Natural killer cell (primary cell): ENCODE measurements around the gene NEK11. TPM values are rescaled to one million over a fixed set of nuclear protein-coding genes. Genes with fewer than 3 reads are reported as not detected.
A peak's percentile ranks its signal among the peaks of the same experiment; 100 is the strongest.
"Not testable (repeated sequence)": the region's sequence is repeated elsewhere in the genome, so short reads cannot be mapped to it uniquely, and the experiment has no call there.

Source experiments
- ATAC-seq, 3 donors: fragments of 150-1000 bp in 2 of 3; fragments of 200-7000 bp in 1 of 3; cut with Tn5 transposase; 1 replicate in 1 of 3; 2 replicates in 2 of 3; pipeline ENCODE4 v1.10.0; 2021; ENCODE audit warnings: mild to moderate bottlenecking in 2 of 3, moderate library complexity in 2 of 3
- DNase-seq, 2 donors: peaks; one replicate each; pipeline versions ENCODE4 v3.0.0 to v3.0.0-alpha.2; 2013 to 2021; ENCODE audit warnings: mixed read lengths in 1 of 2
- H3K27ac ChIP-seq: one replicate; pipeline ENCODE4 v1.5.1; 2013; ENCODE audit warnings: mild to moderate bottlenecking, low read length
- H3K27me3 ChIP-seq: one replicate; pipeline ENCODE4 v1.6.1; 2013; ENCODE audit warnings: low read length; ENCODE audit not compliant: control insufficient read depth, insufficient read depth
- H3K36me3 ChIP-seq: one replicate; pipeline ENCODE4 v1.6.1; 2013; ENCODE audit warnings: low read length; ENCODE audit not compliant: control insufficient read depth, insufficient read depth
- H3K4me1 ChIP-seq: one replicate; pipeline ENCODE4 v1.6.1; 2013; ENCODE audit warnings: low read length; ENCODE audit not compliant: control insufficient read depth, insufficient read depth
- H3K4me3 ChIP-seq: one replicate; pipeline ENCODE4 v1.5.1; 2013; ENCODE audit warnings: low read length
- H3K9me3 ChIP-seq: one replicate; pipeline ENCODE4 v1.6.1; 2013; ENCODE audit warnings: low read length; ENCODE audit not compliant: control insufficient read depth, insufficient read depth
- H3K27ac Mint-ChIP-seq, 2 donors: one replicate each; pipeline ENCODE4 v1.8.0; 2022; ENCODE audit warnings: mild to moderate bottlenecking in 2 of 2, mixed read lengths in 2 of 2, moderate library complexity in 1 of 2
- H3K27me3 Mint-ChIP-seq, 2 donors: one replicate each; pipeline ENCODE4 v1.8.0; 2022; ENCODE audit warnings: low read depth in 2 of 2, mixed read lengths in 2 of 2
- H3K36me3 Mint-ChIP-seq: one replicate; pipeline ENCODE4 v1.8.0; 2022; ENCODE audit warnings: mixed read lengths
- H3K4me1 Mint-ChIP-seq, 2 donors: one replicate each; pipeline ENCODE4 v1.8.0; 2022; ENCODE audit warnings: mixed read lengths in 2 of 2
- H3K4me3 Mint-ChIP-seq: one replicate; pipeline ENCODE4 v1.8.0; 2022; ENCODE audit warnings: mild to moderate bottlenecking, moderate library complexity, mixed read lengths
- H3K9me3 Mint-ChIP-seq, 2 donors: one replicate each; pipeline ENCODE4 v1.8.0; 2022; ENCODE audit warnings: mixed read lengths in 2 of 2
- CTCF ChIP-seq: fragments of 200-600 bp; IDR thresholded peaks from one replicate; pipeline ENCODE4 v1.8.0; 2022; ENCODE audit warnings: antibody characterized with exemption
- WGBS: methylation state at CpG from one replicate; pipeline ENCODE4 v1.1.7; 2013; ENCODE audit warnings: missing lambda C conversion rate; ENCODE audit not compliant: insufficient coverage; 5-methylcytosine and 5-hydroxymethylcytosine counted together
- intact Hi-C: fragments of 100-400 bp; cut with micrococcal nuclease; formaldehyde crosslinking; loops from one replicate; pipeline ENCODE4 v1.14.2; 2022
- total RNA-seq, 4 donors: library from RNA; stranded (reverse); fragments of 120-200 nt in 1 of 4; gene quantifications; one replicate each; pipeline versions ENCODE4 v1.2.3 to v1.2.4, GENCODE V29; 2013 to 2022

Gene NEK11
- total RNA-seq, 3 donors from 2014 or later (not counting 1 experiment from before 2014, with no cell fraction given) = 2.6 to 3.6 (median 3.5) TPM

- Mint-ChIP-seq H3K4me3 (no peak overlapping the region), H3K36me3 (no peaks in the 10 kb centered on the region), H3K27me3 (peaks cover 4 to 15% of the 10 kb centered on the region in 2 donors), H3K4me1 (peaks cover 15% of the 10 kb centered on the region in 2 donors), H3K9me3 (no peaks in the 10 kb centered on the region), H3K27ac (no peak overlapping the region)
- intact Hi-C loops = no loop called here
- ATAC-seq = no peak
- WGBS = 100% methylated on average over 1 of the region's 1 CpG
- Histone ChIP-seq H3K4me3 (no peak overlapping the region), H3K27me3 (peaks cover 7% of the 10 kb centered on the region), H3K4me1 (peaks cover 6% of the 10 kb centered on the region), H3K9me3 (no peaks in the 10 kb centered on the region), H3K36me3 (no peaks in the 10 kb centered on the region), H3K27ac (no peak overlapping the region)
- no peak for TF ChIP-seq CTCF
- no peak for DNase-seq
These were observed 330.6 kb downstream of the NEK11 start for GRCh38 chr3:131357275-131357674.

DNA sequence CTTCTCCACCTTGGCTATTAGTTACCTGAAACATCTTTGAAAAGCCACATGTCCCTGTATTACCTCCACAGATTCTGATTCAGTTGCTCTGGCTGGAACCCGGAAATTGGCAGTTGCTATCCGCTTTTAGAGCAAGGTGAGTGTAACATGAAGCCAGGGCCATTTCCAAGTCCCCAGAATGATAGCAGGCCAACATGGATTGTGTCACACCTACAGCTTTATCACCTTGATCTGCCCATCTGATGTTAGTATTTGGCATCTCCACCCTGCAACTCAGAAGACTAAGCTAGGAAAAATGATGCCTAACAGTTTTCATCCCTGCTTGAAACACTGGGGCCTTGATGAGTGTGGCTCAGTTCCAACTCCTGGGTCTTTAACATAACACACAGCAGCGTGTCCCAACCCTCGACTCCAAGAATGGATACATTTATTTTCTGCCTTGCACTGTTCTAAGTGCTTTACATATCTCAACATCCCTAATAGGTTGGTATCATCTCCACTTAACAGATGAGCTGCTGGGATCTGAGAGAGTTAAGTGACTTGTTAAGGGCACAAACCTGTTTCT lies 333.6 kb downstream of the NEK11 start:
- H3K27ac Mint-ChIP-seq = no peak overlapping the region
- no peaks in the 10 kb centered on the region for H3K9me3 Mint-ChIP-seq
- peaks cover 10% of the 10 kb centered on the region for H3K27me3 ChIP-seq
- peaks cover 18 to 21% of the 10 kb centered on the region in 2 donors for H3K4me1 Mint-ChIP-seq
- DNase-seq = no peak
- no peaks in the 10 kb centered on the region for H3K36me3 ChIP-seq
- no peaks in the 10 kb centered on the region for H3K9me3 ChIP-seq
- H3K4me1 ChIP-seq = peaks cover 6% of the 10 kb centered on the region
- no peaks in the 10 kb centered on the region for H3K36me3 Mint-ChIP-seq
- H3K4me3 ChIP-seq = no peak overlapping the region
- H3K27ac ChIP-seq = no peak overlapping the region
- no peak for ATAC-seq
- TF ChIP-seq CTCF = no peak
- H3K4me3 Mint-ChIP-seq = no peak overlapping the region
- 100% methylated on average over 4 of the region's 4 CpGs for WGBS
- H3K27me3 Mint-ChIP-seq = peaks cover 18 to 32% of the 10 kb centered on the region in 2 donors
- intact Hi-C loops = no loop called here

- peaks cover 25 to 35% of the 10 kb centered on the region in 2 donors for H3K27me3 Mint-ChIP-seq
- H3K27ac Mint-ChIP-seq = peak overlapping the region in 1 of 2 donors; percentile 37
- H3K9me3 Mint-ChIP-seq, H3K4me1 ChIP-seq, H3K36me3 Mint-ChIP-seq, H3K9me3 ChIP-seq, intact Hi-C loops, DNase-seq, H3K36me3 ChIP-seq, H3K27me3 ChIP-seq: not testable (repeated sequence)
- H3K4me3 Mint-ChIP-seq = peak overlapping the region; percentile 95
- peaks cover 18 to 21% of the 10 kb centered on the region in 2 donors for H3K4me1 Mint-ChIP-seq
- WGBS = 34% methylated on average over 7 of the region's 7 CpGs
- Histone ChIP-seq H3K27ac (peak overlapping the region; percentile 56), H3K4me3 (peak overlapping the region; percentile 53)
- ATAC-seq = peak in 2 of 3 donors; percentile 28 to 65
These were observed 334.4 kb downstream of the NEK11 start for GRCh38 chr3:131361066-131361463.

- H3K9me3 Mint-ChIP-seq = no peaks in the 10 kb centered on the region
- H3K4me1 ChIP-seq = peaks cover 6% of the 10 kb centered on the region
- peak overlapping the region in 1 of 2 donors; percentile 37 for H3K27ac Mint-ChIP-seq
- H3K4me3 ChIP-seq = peak overlapping the region; percentile 53
- DNase-seq (no peak), ATAC-seq (peak; percentile 66 to 78 (median 74))
- H3K27me3 Mint-ChIP-seq = peaks cover 25 to 31% of the 10 kb centered on the region in 2 donors
- H3K4me1 Mint-ChIP-seq = peaks cover 18 to 21% of the 10 kb centered on the region in 2 donors
- no peaks in the 10 kb centered on the region for H3K9me3 ChIP-seq
- H3K36me3 ChIP-seq = no peaks in the 10 kb centered on the region
- peaks cover 13% of the 10 kb centered on the region for H3K27me3 ChIP-seq
- 10% methylated on average over 64 of the region's 64 CpGs for WGBS
- peak overlapping the region; percentile 56 for H3K27ac ChIP-seq
- no peak for TF ChIP-seq CTCF
- H3K36me3 Mint-ChIP-seq = no peaks in the 10 kb centered on the region
- intact Hi-C loops = no loop called here
- H3K4me3 Mint-ChIP-seq = peak overlapping the region; percentile 95
These were observed 335.1 kb downstream of the NEK11 start for GRCh38 chr3:131361464-131362421.
